Measurements from ENCODE around the gene SIGMAR1.

SIGMAR1 gene

DNA sequence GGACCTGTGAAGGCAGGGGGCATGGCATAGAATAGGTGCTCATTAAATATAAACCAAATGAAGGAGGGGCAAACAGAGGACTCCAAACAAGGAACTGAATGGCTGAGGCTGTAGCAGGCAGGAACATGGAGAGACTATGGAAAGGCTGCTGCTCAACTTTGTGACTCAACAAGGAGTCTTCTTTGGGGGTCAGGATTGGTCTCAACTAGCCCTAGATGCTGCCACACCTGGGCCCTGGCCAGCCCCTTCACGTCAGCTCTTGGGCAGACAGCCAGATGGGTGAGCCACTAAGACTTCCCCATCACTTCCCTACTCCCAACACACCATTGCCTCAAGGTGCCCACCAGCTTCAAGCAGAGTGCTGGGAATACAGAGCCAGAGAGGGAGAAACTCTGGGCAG, 36.7 kb downstream of the SIGMAR1 start:
- no peak for DNase-seq

DNA sequence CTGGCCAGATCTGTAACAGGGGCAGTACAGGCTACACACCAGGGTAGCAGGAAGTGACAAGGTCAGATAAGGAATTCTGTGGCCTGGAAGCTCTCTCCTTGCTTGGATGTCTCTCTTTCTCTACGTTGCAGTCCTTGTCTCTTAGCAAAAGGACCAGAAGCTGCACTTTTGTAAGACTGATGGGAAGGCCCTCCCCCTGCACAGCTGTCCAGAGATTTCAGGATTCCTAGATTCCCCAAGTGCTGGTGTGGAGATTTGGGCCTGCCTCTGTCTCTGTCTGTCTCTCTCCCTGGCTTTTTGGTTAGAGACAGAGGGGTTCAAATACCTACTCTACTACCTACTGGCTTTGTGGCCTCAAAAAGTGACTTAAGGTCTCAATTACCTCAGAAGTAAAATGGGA, 38.0 kb downstream of the SIGMAR1 start:
- DNase-seq, result no peak

DNA sequence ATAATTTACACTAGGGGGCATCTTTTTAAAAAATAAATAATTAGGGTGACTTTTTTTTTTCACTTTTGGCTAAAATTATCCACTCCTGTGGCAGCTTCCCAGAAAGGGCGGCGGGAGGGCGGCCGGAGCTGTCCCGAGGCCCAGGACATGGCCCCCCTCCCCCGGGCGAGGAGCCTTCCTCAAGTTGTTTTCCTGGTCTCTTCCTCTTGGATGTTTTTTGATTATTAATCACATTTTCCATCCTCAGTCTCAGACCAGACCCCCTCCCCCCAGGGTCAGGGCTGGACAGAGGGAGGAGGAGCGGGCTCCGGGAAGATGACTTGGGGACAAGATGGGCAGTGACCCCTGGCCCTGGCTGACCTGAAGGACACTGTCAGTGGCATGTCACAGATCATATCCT, 43.4 kb downstream of the SIGMAR1 start:
- no peak for DNase-seq

DNA sequence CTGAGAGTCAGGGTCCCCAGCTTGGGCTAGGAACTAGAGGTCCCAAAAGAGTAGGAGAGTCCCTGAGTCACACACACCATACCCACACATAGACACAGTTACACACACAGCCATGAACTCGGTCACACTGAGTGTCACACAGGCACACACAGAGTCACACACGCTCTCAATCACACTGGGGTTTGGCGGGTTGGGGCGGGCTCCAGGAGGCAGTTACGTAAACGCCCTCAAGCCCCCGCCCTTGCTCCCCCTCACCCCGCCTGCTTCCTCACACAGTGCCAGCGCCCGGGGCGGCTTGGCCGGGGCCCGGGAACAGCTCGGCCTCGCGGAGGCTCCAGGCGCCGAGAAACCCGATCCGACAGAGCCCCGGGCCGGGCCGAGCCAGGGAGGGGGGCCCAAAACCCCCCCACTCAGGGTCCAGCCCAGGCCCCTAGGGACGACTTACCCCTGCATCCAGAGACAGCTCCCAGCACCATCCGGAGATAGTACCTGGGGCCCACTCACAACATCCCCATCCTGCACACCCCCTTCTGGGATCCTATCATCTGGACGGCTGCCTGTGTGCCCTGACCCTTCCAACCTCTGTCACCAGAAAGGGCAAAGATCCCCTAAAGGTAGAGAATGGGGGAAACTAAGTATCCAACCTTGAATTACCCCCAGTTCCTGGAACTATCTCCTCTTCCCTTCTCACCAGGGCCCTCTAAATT, 44.5 kb downstream of the SIGMAR1 start:
- DNase-seq, result no peak

DNA sequence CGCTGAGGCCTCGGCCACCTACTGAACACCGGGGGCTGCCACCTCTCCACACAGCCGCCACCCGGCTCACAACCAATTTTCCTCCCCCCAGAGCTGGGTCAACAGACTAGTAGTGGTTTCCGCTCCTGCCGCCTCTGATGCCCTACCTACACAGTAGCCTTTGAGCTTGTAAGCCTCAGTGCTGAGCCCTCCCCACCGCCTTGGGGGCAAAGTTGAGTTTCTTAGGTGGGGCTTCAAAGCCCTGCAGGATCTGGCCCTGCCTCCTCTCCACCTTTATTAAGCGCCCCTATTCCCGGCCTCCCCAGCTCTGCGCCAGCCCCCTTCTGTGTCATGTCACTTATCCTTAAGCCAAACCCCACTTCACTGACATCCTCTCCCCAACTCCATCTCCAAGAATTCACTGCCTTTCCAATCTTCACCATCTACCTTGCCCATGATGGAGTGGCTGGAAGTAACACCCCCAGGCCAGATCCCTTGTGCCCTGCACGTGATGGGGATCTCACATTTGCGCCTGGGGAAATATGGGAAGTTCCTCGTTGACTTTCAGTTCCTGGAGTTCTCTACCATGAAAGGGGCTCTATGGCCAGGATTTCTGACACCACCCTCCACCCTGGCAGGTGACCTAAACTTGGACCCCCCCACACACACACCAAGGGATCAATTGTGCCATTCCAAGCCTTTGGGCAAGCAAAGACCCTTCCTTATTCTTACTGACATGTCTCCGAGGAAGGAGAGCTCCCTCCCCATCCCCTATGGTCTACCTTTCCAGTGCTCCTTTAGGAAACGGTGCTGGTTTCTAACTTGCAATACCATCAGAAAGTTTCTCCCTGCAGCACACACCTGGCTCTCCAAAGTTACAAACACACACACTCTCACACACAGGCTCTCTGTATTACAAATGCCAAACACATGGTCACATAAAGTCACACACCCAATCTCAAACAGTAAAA, 45.4 kb downstream of the SIGMAR1 start:
- no peak for DNase-seq

DNA sequence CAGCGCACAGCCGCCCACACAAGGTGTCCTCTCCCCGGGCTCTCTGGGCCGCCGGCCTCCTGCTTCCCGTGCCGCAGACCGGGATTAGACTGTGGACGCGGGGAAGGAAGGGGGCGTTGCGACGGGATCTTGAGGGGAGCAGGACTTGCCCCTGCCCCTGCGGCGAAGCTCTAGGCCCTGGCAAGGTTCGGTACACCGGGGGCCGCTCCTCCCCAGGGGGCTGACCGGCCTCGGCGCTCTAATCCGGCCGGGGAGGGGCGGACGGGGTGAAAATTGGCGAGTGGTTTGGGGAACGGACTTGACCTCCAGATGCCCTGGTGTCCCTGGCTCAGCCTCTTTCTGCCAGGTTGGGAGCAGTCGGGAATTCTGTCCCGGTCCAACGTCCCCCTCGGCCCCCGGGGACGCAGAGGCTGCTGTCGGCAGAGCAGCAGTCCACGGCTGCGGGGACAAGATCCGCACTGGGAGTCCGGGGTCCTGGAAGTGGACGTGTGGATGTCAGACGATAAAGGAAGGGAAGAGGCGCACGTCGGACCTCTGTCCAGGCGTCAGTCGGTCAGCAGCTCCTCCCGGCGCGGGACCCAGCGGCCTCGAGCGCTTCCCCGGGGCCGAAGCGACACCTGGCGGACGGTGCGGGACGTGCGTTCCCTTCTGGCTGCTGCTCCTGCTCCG, 46.2 kb downstream of the SIGMAR1 start:
- DNase-seq, result peak; percentile 51

DNA sequence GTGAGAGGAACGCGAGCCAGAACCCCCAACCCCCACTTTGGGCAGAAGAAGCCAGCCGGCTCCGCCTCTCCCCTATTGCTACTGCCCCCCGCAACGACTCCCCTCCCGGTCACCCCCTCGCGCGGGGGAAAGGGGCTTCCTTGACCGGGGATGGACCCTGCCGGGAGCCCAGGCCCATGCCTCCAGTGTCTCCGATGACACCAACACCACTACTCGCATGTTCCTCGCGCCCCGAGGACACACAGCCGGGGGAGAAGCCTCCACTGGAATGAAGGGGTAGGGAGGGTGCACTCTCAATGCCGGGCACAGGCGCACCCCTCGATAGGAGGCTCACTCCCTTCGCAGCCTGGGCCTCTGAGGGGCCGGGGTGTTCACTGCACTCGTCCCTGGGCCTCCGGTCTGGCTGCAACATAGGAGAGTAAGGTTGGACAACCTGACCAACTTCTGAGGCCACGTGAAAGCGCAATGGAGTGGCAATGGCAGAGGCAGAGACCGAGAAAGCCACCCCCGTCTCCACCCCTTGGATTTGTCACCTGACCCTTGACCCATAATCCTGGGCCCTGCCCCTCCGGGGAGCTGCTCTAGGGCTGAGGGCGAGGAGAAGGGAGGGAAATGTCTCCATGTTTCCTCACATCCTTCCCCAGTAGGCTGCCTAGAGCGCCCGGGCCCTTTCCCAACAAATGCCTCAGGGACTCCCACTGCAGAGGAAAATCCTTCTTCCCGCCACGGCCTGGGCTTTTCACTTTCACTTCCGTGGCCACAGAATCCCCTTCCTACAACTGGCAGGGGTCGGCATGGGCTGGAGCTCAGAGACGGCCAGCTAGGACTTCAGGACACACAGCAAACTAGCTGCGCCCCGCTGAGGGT, 47.0 kb downstream of the SIGMAR1 start:
- no peak for DNase-seq

DNA sequence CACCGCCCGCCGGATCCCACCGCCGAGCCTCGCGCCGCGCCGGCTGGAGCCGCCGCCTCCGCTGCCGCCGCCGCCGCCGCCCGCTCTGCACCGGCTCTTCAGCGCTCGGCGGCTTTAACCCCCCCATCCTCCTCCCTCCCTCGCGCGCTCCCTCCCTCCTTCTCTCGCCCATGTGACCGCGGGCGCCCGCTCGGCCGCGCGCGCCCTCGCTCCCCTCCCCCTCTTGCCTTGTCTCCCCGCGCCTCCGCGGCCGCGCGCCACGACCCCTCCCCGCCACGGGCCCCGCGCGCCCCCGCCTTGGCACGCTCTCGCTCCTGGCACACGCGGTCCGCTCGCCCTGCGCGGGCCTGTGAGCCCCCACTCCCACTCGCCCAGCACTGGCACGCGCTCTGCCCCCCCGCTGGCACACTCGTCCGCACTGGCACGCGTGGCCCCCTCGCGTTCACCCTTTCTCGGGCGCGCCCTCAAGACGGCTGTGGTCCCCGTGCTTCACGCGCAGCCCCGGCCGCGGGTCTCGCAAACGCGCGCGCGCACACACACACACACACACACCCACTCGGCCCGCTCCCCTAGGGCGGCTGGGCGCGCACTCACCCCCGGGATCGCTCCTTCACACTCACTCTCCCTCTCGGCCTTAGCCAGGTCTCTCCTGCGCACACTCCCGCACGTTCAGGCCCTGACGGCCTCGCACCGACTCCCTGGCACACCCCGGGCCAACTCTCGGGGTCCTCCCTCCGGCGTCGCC, 47.8 kb downstream of the SIGMAR1 start, which contains the start of gene CNTFR:
CNTFR (minus strand) TSS at position 89 of the 745 bp plus-strand sequence. CDS start 20,743 bp downstream, outside the sequence.
- DNase-seq, result no peak

DNA sequence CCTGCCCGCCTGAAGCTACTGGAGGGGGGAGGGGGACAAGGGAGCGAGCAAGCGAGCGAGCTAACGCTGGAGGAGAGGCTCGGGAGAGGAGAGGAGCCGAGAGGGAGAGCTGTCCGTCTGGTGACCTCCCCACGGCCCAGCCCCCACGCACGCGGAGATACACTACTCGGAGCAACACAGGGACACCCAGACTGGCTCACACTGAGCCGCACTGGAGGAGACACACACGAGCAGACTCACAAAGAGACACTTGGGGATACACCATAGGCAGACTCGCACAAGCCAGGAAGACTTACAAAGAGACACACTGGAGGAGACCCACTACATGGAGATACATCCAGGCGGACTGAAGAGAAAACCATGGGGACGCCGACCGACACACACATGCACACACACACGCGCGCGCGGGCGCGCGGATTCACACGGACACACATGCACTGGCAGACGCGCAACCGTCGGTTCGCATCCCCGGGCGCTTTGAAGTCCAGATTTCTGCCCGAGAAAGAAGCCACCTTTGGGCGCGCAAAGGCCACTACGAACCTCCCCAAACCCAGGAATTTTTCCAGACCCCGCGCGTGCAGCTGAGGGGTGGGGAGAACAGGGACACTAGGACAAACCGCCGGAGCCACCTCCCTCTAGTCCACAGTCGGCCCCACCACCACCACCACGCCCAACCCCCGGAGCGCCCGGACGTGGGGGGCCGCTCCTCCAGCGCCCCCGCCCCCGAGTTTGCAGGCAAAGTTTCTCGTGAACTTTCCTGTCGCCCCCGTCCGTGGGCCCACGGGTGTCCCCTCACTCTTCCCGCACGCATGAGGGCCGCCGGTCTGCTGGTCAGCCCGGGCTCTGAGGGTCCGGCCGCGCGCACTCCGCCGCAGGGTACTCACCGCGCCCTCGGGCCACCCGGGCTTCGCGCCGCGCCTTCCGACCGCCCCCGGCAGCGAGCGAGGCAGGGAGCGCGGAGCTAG, 48.6 kb downstream of the SIGMAR1 start:
- DNase-seq, result no peak

DNA sequence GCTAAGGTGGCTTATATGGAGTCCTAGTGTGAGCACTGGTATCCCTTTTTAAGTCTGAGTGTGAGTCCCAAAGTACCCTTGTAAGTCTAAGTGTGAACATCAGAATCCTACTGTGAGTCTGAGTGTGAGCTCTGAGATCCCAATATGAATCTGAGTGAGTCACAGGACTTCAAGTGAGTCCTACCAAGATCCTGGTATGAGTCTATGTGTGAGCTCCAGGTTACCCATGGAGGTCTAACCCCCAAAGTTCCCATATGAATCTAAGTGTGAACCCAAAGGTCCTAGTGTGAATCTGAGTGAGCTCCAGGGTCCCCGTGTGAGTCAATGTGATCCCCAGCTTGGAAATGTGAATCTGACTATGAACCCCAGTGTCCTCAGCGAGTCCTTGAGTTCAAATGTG, 50.3 kb downstream of the SIGMAR1 start:
- no peak for DNase-seq

DNA sequence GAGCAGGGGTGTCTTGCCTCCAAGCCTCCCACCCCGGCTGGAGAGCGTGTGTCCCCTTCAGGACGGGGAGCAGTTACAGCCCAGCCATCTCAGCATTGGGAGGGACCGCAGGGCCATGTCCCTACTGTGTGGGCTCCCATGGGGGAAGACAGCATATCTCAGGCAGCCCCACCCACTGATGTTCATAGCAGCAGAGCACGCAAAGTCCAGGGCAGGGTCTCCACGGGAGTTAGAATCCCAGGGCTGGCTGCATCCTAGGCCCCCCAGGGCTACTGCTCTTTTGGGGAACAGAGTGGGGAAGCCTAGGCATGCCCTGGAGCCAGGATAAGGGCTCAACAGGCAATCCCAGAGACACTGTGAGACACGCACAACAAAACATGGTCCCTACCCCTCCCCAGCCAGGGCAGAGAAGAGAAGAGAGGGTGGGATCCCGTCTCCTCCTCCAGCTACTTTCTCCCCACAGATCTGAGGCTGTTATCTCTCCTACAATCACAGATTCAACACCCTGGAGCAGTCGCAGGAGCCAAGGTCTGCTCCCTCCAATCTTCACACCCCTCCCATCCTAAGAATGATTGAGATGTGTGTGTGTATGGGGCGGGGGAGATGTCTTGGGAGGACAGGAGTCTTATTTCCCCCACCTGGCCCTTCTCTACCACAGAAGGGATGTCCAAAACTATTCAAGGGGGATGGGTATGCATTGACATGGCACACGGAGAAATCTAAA, 51.5 kb downstream of the SIGMAR1 start:
- DNase-seq, result no peak

DNA sequence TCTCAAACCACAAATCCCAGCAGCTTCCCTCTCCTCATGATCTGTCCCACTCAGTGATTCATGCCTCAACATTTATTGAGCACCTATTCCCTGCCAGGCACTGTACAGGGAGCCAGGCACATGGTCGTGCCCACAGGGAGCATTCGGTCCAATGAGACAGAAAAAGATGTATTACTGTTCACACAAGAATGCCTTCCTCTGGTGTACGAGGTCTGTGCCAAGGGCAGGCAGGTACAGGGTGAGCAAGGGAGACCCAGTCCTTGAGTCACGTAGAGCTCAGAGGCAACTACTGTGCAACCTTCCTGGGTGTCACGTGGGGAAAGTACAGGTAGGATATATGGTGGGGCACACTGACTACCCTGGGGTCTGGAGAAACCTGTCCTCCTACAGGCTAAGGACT, 52.6 kb downstream of the SIGMAR1 start:
- no peak for DNase-seq

All from hematopoietic multipotent progenitor cell treated with erythropoietin and hydrocortisone succinate and interleukin-3 and kit ligand, for 8 days (in vitro differentiated cells).